H1 (cell line): ENCODE results near the gene POLR3GL. TPM values are rescaled to one million over a fixed set of nuclear protein-coding genes. Genes with fewer than 3 reads are reported as not detected.

Experiments used
- BACH1 ChIP-seq: IDR thresholded peaks from 2 replicates; pipeline ENCODE4 v1.6.1; 2012; ENCODE audit warnings: low read length, improper control_type of control experiment
- BCL11A ChIP-seq, 2 experiments: IDR thresholded peaks; one replicate each; pipeline ENCODE4 v1.6.1; 2011; ENCODE audit warnings: low read depth in 2 of 2, low read length in 2 of 2, mild to moderate bottlenecking in 2 of 2
- BRCA1 ChIP-seq: IDR thresholded peaks from 2 replicates; pipeline ENCODE4 v1.6.1; 2012; ENCODE audit warnings: low read depth, low read length, improper control_type of control experiment
- CBX5 ChIP-seq: fragments of 300-800, 300-1000 bp; sonication (generic); IDR thresholded peaks from 2 replicates; pipeline ENCODE4 v1.7.1; 2016; ENCODE audit warnings: antibody characterized with exemption, low read length, low read depth
- CHD2 ChIP-seq: IDR thresholded peaks from 2 replicates; pipeline ENCODE4 v1.6.1; 2012; ENCODE audit warnings: low read length, improper control_type of control experiment
- KDM4A ChIP-seq: IDR thresholded peaks from one replicate; pipeline ENCODE4 v1.7.1; 2012; ENCODE audit warnings: low read depth, mild to moderate bottlenecking, moderate library complexity, low read length, inconsistent platforms; ENCODE audit not compliant: severe bottlenecking
- POLR2AphosphoS5 ChIP-seq: IDR thresholded peaks from 2 replicates; pipeline ENCODE4 v1.6.1; 2011; ENCODE audit warnings: low read depth, low read length
- RBBP5 ChIP-seq: IDR thresholded peaks from 2 replicates; pipeline ENCODE4 v1.7.1; 2012; ENCODE audit warnings: low read depth, mild to moderate bottlenecking, inconsistent platforms, low read length, moderate library complexity, borderline replicate concordance
- SIRT6 ChIP-seq: IDR thresholded peaks from one replicate; pipeline ENCODE4 v1.7.1; 2012; ENCODE audit warnings: low read length, inconsistent platforms
- ZNF274 ChIP-seq: IDR thresholded peaks from 2 replicates; pipeline ENCODE4 v1.7.0; 2012; ENCODE audit warnings: low read length, borderline replicate concordance; ENCODE audit errors: extremely low read depth
- polyA plus RNA-seq, 7 experiments: library from polyadenylated mRNA; depleted of rRNA in 3 of 7; stranded (reverse) in 5 of 7; unstranded in 2 of 7; fragments of >200 nt in 5 of 7; fragments of 200-250 nt in 2 of 7; gene quantifications; 1 replicate in 5 of 7; 2 replicates in 1 of 7; 4 replicates in 1 of 7; pipeline versions ENCODE4 v1.2.1 to v1.2.3, GENCODE V29; 2011 to 2013; ENCODE audit warnings: missing spikeins in 2 of 7, mixed read lengths in 2 of 7
- total RNA-seq: library from RNA; stranded (reverse); fragmentation: NEBNext Ultra II Directional; extraction: Animal tissue kit (Norgen Biotek cat#: 25700); gene quantifications from 2 replicates; pipeline ENCODE4 v1.2.1, GENCODE V29; 2021
- TF ChIP-seq, protein P1 (sequence below): fragments of 300-600 bp; sonication (generic); IDR thresholded peaks from 2 replicates; pipeline ENCODE4 v1.7.1; 2012; ENCODE audit warnings: low read length, moderate library complexity, mild to moderate bottlenecking, inconsistent platforms; ENCODE audit not compliant: insufficient replicate concordance

The POLR3GL gene
- total and polyA plus RNA-seq, 2 of the 8 experiments (the other 6 are each of a cell fraction or from before 2014, with no cell fraction given), result 3.1 to 3.9 TPM

DNA sequence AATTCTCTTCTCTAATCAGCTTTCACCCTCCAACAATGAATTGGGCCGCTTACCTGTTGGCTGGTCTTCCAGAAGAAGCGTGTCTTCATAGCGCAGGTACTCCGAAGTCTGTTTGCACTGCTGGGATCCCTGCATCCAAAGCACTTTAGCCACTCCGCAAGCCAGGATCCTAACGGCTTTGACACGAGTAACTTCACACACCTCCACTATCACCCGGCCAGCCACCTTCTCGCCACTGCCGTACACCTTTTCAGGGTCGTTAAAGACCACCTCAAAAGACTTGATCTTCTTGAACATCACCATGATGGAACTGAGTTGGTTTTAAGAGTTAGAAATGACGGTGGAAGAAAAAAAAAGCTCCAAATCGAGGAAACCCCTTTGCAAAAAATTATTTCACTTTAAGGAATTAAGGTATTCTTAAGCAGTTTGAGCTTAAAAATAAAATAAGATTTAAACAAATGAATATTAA, 31.5 kb downstream of the POLR3GL start (continued):
- TF ChIP-seq, protein P1, sequence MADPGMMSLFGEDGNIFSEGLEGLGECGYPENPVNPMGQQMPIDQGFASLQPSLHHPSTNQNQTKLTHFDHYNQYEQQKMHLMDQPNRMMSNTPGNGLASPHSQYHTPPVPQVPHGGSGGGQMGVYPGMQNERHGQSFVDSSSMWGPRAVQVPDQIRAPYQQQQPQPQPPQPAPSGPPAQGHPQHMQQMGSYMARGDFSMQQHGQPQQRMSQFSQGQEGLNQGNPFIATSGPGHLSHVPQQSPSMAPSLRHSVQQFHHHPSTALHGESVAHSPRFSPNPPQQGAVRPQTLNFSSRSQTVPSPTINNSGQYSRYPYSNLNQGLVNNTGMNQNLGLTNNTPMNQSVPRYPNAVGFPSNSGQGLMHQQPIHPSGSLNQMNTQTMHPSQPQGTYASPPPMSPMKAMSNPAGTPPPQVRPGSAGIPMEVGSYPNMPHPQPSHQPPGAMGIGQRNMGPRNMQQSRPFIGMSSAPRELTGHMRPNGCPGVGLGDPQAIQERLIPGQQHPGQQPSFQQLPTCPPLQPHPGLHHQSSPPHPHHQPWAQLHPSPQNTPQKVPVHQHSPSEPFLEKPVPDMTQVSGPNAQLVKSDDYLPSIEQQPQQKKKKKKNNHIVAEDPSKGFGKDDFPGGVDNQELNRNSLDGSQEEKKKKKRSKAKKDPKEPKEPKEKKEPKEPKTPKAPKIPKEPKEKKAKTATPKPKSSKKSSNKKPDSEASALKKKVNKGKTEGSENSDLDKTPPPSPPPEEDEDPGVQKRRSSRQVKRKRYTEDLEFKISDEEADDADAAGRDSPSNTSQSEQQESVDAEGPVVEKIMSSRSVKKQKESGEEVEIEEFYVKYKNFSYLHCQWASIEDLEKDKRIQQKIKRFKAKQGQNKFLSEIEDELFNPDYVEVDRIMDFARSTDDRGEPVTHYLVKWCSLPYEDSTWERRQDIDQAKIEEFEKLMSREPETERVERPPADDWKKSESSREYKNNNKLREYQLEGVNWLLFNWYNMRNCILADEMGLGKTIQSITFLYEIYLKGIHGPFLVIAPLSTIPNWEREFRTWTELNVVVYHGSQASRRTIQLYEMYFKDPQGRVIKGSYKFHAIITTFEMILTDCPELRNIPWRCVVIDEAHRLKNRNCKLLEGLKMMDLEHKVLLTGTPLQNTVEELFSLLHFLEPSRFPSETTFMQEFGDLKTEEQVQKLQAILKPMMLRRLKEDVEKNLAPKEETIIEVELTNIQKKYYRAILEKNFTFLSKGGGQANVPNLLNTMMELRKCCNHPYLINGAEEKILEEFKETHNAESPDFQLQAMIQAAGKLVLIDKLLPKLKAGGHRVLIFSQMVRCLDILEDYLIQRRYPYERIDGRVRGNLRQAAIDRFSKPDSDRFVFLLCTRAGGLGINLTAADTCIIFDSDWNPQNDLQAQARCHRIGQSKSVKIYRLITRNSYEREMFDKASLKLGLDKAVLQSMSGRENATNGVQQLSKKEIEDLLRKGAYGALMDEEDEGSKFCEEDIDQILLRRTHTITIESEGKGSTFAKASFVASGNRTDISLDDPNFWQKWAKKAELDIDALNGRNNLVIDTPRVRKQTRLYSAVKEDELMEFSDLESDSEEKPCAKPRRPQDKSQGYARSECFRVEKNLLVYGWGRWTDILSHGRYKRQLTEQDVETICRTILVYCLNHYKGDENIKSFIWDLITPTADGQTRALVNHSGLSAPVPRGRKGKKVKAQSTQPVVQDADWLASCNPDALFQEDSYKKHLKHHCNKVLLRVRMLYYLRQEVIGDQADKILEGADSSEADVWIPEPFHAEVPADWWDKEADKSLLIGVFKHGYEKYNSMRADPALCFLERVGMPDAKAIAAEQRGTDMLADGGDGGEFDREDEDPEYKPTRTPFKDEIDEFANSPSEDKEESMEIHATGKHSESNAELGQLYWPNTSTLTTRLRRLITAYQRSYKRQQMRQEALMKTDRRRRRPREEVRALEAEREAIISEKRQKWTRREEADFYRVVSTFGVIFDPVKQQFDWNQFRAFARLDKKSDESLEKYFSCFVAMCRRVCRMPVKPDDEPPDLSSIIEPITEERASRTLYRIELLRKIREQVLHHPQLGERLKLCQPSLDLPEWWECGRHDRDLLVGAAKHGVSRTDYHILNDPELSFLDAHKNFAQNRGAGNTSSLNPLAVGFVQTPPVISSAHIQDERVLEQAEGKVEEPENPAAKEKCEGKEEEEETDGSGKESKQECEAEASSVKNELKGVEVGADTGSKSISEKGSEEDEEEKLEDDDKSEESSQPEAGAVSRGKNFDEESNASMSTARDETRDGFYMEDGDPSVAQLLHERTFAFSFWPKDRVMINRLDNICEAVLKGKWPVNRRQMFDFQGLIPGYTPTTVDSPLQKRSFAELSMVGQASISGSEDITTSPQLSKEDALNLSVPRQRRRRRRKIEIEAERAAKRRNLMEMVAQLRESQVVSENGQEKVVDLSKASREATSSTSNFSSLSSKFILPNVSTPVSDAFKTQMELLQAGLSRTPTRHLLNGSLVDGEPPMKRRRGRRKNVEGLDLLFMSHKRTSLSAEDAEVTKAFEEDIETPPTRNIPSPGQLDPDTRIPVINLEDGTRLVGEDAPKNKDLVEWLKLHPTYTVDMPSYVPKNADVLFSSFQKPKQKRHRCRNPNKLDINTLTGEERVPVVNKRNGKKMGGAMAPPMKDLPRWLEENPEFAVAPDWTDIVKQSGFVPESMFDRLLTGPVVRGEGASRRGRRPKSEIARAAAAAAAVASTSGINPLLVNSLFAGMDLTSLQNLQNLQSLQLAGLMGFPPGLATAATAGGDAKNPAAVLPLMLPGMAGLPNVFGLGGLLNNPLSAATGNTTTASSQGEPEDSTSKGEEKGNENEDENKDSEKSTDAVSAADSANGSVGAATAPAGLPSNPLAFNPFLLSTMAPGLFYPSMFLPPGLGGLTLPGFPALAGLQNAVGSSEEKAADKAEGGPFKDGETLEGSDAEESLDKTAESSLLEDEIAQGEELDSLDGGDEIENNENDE, result peak; percentile 75
- no peak for TF ChIP-seq BRCA1
- no peak for TF ChIP-seq BCL11A (IDR thresholded peaks at IDR 0.05; ENCODE audit: low read depth in 2 of 2, low read length in 2 of 2)
- no peak for TF ChIP-seq CBX5
- no peak for TF ChIP-seq CHD2
- TF ChIP-seq BACH1, result no peak
- TF ChIP-seq ZNF274, result no peak
- TF ChIP-seq RBBP5, result no peak
- TF ChIP-seq KDM4A, result no peak
- no peak for TF ChIP-seq SIRT6
- TF ChIP-seq POLR2AphosphoS5, result peak; percentile 23; the same call in 1 of the 2 replicates
